ENCODE results near the gene SLC22A1.
"Not testable (repeated sequence)": the region's sequence is repeated elsewhere in the genome, so short reads cannot be mapped to it uniquely, and the experiment has no call there.

SLC22A1 gene

DNA sequence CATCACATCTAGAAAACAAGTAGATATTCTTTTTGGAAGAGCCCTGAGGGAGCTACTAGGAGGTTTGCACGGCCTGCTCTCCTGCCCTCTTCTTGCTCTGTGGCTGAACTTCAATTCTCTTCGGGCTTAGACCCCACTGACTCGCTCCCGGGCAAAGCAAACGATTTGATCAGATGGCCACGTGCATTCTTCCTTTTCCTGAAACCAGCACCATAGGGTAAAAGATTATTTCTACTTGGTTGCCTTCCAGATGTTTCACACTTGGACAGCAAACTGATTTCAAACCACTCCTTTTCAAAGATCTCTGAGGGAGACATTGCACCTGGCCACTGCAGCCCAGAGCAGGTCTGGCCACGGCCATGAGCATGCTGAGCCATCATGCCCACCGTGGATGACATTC is at the start of gene SLC22A1:
TSS of gene SLC22A1 (plus strand) at position 258 of the 400 bp plus-strand sequence. CDS start at position 379, 121 bp downstream.
- no peak for DNase-seq (ENCODE audit: low spot score)

DNA sequence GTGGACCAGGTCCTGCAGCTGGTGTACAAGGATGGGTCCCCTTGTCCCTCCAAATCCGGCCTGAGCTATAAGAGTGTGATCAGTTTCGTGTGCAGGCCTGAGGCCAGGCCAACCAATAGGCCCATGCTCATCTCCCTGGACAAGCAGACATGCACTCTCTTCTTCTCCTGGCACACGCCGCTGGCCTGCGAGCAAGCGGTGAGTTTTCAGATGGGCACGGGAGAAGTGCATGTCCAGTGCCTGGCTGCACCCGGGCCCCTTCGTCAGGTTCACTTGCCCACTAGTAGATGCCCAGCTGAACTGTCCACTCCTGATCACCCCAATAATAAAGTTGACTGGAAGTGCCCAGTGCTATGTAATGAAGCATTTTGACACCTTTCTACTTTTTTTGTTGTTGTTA is 48.3 kb upstream of the SLC22A1 start:
- DNase-seq (ENCODE audit: low spot score) = no peak

DNA sequence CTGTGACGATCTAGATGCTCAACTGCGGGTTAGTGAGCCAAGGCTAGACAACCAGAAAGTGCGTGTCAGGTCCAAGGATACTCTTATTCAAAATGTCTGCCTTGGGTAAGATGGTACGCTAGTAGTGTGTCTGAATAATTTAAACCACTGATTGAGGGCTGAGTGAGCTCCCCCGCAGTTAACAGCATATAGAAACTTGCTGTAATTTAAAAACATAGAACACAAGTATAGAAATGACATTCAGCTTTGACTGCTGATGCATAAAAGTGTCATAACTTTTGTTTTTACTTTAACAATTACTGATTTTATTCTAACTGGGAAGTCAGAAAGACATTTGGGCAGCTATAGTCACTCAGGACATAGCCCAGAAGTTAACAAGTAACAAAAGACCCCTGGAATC is 45.6 kb upstream of the SLC22A1 start:
- DNase-seq (ENCODE audit: low spot score) = no peak

DNA sequence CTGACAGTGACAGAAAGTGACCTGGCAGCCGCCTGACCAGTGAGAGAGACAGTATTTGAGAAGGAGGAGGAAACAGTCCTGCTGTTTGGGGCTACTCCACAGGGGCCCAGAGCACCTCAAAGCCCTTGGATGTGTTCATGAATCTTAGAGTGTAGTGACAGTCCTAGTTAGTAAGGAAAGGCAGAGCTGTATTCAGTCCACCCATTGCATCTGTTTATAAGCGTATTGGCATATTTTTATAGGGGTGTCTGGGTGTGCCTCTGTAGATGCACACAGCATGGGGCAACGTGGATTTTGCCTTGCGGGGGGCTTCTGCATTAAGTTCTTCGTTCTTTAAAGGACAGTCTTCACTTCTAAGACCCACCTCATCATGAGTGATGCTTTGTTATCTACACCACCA is 44.6 kb upstream of the SLC22A1 start:
- no peak for DNase-seq (ENCODE audit: low spot score)

DNA sequence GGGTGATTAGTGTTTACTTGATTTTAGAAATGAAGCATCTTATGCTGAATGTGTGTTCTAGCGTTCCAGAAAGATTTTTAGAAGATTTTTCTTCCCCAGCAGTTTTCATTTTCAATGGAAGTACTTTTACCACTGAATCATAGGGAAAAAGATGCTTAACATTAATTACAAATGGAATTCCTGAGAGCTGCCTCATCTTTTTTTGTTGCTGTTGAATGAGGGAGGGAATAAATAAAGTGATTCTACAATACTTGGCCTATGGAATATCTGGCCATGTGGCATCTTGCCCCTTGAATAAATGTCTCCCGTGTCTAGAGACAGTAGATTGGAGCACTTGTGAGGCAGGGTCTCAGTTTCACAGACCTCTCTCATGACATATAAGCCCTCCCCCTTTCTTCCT is 44.1 kb upstream of the SLC22A1 start:
- DNase-seq (ENCODE audit: low spot score) = no peak

DNA sequence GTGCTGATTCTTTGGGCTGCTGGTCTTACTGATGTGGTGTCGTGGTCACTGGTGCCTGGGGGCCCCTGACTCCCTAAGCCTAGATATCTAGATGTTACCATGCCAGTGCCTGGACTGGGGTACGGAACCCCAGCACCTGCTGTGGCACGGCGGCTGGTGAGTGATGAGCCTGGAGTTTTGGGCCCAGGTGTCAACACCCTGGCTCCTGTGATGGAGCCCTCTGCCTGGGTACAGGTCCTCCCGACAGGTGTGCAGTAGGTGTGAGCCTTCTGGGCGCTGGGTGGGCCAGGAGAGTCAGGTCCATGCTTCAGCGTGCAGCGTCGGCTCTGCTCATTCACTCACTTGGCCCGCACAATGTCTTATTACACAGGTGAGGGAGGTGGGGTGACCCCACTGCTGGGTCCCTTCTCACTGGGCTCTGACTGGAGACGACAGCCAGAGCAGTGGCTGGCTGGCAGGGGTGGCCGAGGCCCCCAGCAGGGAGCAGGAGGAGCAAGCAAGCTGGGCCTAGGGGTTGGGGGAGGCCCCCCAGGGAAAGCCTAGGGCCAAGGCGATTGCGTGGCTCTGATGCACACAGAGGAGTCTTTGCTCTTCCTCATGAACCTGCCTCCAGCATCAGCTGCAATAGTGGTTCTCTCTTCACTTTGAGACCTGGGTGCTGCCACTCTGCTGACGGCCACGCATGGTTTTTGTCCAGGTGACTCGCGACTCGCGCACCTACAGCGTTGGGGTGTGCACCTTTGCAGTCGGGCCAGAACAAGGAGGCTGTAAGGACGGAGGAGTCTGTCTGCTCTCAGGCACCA is 42.5 kb upstream of the SLC22A1 start:
- DNase-seq (ENCODE audit: low spot score) = no peak

DNA sequence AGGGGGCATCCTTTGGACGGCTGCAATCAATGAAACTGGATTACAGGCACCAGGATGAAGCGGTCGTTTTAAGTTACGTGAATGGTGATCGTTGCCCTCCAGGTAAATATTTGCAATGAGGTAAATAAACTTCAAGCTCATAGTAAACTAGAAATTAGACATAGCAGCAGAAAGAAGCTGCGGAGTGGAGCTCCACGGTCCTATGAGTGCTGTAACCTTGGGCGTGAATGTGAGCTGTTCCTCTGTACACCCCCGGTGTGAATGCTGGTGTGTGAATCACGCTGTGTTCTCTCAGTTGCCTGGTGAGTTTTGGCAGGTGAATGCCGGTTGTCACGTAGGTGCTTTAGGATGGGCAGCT is 42.0 kb upstream of the SLC22A1 start:
- no peak for DNase-seq (ENCODE audit: low spot score)

DNA sequence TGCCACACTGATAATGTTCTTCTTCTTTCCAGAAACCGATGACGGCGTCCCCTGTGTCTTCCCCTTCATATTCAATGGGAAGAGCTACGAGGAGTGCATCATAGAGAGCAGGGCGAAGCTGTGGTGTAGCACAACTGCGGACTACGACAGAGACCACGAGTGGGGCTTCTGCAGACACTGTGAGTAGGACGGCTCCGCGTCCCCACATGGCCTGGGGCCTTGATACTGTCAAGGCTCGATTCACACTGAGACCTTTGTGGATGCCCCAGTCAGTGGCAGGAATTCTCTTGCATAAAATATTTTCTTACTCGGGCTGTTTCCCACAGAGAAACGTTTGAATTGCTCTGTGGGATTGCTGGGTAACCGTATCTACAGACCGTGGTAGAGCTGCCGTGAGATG is 41.5 kb upstream of the SLC22A1 start:
- DNase-seq (ENCODE audit: low spot score) = no peak

DNA sequence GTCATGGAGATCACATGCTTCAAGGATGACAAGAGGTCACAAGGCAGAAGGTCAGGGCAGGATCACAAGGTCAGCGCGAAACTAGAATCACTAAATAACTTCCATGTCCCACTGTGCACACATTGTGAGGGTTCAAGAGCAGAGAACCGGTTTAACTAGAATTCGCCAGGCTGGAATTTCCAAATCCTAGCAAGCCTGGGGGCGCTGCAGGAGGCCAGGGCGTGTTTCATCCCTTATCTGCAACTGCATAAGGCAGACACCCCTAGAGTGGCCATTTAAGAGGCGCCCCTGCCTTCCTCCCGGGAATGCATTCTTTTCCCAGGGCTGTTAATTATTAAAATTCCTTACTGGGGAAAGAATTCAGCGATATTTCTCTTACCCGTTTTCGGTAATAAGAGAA is 40.2 kb upstream of the SLC22A1 start:
- no peak for DNase-seq (ENCODE audit: low spot score)

DNA sequence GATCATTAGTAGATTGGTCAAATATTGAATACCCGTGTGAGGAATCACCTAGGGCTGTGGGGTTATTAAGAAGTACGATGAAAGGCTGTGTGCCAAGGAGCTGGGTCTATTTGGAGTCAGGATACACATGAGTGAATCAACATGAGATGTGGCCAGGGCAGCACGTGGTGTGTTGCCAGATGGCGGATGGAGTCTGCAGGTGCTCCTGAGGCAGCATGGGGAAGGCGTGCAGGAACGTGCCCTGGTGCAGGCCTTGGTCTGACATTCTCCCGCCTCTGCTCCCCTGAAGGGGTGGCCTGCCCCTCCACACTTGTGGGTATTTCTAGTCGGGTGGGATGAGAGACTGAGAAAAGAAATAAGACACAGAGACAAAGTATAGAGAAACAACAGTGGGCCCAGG is 39.0 kb upstream of the SLC22A1 start:
- DNase-seq (ENCODE audit: low spot score) = no peak

DNA sequence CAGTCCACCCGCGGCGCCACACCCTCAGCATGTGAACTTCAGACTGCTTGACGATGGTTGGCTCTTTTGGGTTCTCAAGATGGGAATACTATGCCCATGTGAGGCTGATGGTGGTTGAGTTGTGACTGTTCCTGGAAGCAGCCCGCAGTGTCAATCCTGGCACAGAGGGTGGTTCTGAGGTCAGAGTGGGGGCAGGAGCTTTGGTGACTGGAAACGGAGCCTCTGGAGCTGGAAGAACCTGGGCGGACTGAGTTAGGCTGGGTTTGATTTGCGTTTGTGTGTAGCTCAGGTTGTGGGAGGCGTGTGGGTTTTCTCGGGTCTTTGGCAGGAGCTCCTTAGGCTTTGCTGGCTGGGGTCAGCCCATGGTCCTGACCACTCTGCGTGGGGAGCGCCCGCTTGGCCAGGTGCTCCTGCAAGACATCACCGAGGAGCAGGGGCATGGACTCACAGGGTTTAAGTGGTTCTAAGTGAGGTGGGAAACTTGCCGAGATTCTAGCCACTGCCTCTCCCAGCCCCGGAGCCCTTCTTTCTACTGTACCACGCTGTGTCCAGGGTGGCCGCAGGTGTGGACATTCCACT is 37.3 kb upstream of the SLC22A1 start:
- no peak for DNase-seq (ENCODE audit: low spot score)

DNA sequence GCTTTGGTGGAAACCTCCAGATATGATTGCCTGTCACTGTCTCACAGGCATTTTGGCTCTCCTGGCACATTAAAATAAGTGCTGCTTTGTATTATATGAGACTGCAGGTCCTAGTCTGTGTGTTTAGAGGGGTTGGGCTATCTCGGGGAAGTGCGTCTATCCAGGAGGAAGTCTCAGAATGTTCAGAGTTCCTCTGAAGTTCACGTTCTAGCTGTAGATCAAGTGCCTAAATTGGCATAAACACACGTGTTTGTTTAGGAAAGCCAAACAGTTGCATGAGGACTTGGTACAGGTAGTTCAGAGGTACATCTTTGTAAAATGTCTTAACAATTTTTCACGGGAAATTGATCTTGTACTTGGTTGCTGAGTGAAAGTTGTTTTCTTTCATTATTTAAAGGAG is 36.4 kb upstream of the SLC22A1 start:
- DNase-seq (ENCODE audit: low spot score) = no peak

DNA sequence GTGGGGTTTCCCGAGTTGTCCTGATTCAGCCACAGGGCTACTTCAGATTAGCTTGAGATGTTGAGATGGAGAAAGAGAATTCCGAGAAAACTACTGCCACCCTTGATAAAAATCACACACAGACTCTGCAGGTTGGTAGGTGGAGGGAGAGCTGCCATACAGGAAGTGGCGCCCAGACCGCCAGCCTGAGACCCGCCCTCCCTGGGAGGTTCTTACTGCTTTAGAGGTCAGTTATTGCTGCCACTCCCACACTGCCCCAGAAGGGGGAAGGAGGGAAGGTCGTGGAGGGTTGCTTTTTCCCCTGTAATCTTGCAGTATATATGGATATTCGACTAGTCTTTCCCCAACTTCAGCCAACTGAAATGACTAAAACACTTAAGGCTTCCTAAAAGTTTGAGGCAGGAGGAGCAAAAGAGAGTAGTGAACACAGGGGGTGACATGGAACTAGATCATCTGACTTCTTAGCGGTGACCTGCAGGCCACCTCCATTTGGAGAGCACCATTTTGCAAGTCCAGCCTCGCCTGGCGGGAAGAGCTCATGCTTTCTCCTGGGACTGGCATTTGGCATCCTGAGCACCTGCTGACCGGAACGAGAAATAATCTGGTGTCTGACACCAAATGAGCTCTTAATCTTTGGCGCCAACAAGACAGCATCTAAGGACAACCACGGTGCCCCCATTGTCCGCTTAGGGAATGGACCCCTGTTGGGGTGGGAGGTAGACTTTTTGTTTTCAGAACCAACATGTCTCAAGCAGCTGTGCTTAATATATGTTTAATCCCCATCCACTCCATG is 35.7 kb upstream of the SLC22A1 start:
- no peak for DNase-seq (ENCODE audit: low spot score)

DNA sequence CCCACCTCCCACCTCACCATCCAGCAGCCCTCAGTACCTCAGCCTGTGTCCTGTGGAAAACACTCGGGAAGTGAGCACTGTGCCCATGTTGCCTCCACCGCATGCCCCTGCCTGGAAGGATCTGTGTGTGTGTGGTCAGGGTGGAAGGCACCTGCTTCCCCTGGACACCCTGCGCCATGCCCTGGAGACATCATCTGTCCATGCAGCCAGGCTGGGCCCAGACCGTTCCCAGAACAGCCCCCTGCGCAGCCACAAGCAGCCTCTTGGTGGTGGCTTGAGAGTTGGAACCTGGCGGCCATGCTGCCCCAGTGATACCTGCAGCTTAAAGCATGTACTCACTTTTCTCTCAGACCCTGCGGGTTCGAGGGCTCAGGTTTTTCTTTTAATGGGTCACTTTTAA is 34.9 kb upstream of the SLC22A1 start:
- DNase-seq (ENCODE audit: low spot score) = no peak

DNA sequence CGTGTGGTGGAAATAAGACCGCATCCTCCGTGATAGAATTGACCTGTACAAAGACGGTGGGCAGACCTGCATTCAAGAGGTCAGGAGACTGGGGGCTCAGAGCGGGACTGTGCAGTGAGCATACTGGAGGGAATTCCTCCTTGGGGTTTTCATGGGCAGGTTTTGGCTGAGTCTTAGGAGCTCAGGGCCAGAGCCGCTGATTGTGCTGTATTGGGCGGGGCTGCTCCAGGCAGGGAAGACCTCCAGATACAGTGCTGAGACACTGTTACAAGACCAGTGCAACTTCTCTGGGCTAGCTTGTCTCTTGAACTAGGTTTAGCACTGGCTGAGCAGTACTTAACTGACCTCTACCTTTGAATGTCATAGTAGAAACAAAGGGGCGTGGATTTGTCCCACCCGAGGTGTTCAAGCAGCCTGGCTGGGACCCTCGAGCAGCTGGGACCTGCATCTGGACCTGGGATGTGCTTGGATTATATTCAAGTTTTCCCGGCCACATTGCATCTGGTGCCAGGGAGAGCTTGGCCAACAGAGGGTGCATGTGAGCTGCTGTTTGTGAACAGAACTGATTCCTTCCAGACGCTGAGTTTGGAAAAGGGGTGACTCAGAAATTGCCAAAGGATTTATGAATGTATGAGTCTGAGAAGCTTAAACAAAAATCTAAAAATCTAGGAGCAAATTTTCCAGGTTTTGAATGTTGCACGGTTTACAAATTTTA is 33.4 kb upstream of the SLC22A1 start:
- peak; percentile 79 for DNase-seq (ENCODE audit: low spot score)

DNA sequence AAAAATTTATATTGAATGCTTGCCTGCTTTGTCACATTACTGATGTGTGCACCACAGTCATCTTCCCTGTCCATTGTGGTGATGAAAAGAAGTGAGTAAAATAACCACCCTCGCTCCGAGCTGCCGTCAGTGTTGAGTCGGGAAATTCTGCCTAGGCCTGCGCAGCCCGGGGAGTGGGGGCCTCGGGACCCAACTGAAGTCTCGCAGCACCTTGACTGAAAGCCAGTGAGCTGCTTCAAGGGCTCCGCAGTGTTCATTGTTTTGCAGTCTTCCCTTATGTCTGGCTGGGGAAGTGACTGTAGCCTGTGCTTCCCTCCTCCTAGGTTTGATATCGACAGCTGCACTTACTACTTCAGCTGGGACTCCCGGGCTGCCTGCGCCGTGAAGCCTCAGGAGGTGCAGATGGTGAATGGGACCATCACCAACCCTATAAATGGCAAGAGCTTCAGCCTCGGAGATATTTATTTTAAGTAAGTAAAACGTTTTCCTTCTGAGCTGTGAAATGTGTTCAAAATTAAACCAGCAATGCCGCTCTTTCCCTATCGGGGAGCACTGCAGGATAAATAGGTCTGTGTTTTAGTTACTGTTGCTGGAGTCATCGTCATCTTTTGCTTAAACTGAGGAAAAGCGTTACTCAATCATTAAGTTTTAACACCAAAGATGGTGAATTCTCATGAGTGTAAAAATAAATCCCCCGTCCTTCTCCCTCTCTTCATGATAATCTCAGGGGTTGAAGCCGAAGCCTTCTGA is 32.7 kb upstream of the SLC22A1 start:
- DNase-seq (ENCODE audit: low spot score) = no peak

DNA sequence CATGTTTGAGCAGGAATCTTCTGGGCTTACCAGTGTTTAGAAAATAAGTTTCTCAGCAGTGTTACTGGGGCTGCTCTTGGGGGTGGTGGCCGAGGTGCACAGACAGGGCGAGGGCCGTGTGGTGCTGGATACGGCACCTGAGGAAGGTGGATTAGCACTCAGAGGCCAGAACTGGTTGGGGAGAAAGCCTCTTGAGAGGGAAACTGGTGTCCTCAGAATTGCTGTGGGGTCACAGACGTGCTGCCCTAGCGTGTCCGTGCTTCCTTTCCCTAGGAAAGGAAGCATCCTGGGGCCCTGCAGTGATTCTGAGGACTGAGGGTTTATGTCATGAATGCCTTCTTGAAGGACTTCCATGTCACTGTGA is 32.1 kb upstream of the SLC22A1 start:
- DNase-seq (ENCODE audit: low spot score) = no peak

DNA sequence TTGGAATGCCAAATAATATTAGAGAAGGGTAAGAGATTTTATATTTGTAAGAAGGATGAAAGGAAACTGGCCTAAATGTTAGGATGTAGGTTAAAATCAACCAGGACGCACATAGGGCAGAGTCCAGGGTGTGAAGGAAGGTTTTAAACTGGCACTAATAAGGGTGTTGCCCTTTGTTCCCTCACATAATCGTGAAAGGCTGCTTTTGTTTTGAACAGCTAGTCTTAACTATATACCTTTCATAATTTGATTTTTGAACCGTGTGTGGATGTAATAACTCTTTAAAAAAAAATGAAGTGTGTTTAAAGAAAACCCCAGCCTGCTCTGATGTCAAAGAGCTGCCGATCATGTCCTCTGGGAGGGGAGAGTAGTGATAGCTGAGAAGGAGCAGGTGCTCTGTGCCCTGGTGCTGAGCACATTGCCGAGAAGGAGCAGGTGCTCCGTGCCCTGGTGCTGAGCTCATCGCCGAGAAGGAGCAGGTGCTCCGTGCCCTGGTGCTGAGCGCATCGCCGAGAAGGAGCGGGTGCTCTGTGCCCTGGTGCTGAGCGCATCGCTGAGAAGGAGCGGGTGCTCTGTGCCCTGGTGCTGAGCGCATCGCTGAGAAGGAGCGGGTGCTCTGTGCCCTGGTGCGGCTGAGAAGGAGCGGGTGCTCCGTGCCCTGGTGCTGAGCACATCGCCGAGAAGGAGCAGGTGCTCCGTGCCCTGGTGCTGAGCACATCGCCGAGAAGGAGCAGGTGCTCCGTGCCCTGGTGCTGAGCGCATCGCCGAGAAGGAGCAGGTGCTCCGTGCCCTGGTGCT is 31.0 kb upstream of the SLC22A1 start:
- DNase-seq (ENCODE audit: low spot score) = not testable (repeated sequence)

DNA sequence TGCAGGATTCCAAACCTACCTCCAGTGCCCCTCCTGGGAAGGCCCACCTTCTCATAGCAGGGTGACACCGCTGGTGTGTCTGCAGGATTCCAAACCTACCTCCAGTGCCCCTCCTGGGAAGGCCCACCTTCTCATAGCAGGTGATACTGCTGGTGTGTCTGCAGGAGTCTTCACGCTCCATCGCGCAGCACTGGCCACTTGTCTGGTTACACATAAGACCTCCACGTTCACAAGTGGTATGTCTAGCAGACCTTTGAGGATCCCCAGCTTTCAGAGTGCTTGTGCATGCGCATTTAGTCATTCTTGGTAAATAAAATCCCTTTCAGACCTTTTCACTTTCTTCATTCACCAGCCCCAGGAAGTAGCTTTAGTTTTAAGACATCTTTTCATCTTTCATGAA is 29.4 kb upstream of the SLC22A1 start:
- not testable (repeated sequence) for DNase-seq (ENCODE audit: low spot score)

DNA sequence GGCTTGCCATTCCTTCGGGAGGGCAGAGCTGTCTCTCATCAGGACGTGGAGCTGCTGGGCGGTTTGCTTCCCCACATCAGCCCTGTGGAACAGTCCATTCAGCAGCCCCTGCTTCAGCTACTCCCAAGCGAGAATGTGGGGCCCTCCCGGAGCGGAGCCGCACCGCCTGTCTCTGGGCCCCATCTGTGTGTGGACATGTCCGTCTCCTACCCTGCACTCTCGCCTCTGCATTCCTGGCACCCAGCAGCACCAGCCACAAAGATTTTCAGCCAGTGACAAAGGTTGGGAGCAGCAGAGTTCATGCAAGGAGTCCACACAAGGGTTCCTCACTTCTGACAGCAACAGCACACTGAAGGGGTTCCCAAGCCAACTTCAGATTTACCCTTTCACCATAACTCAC is 29.0 kb upstream of the SLC22A1 start:
- no peak for DNase-seq (ENCODE audit: low spot score)

DNA sequence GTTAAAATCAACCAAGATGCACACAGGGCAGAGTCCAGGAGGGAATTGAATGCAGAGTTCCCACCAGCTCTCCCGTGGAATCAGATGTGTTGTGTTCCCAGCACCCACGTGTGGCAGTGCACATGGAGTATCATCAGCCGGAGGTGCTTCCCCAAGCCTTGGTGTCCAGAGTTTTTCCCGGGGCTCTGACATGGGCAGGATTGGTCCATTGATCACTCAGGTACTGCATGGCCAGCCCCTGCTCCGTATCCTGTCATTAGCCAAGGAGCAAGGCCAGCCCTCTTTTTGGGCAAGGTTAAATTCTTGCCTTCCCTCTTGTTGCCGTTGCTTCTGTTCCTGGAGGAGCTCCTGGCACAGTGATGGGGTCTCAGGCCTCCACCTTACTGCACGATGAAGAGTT is 28.6 kb upstream of the SLC22A1 start:
- DNase-seq (ENCODE audit: low spot score) = no peak

Measured in hematopoietic multipotent progenitor cell treated with erythropoietin and hydrocortisone succinate and interleukin-3 and kit ligand, for 17 days (in vitro differentiated cells).